H9 (cell line): ENCODE results near the gene SIN3A. TPM values are rescaled to one million over a fixed set of nuclear protein-coding genes. Genes with fewer than 3 reads are reported as not detected.

Source experiments
- DNase-seq: peaks from one replicate; pipeline ENCODE4 v3.0.0-alpha.2; 2017
- H2AFZ ChIP-seq: one replicate; pipeline ENCODE4 v1.6.1; 2013; ENCODE audit warnings: mild to moderate bottlenecking, low read length, control low read depth, moderate library complexity
- H2AK5ac ChIP-seq: 2 replicates; pipeline ENCODE4 v1.6.1; 2013; ENCODE audit warnings: low read length, control low read depth, mixed read lengths; ENCODE audit not compliant: insufficient read length
- H2BK120ac ChIP-seq: one replicate; pipeline ENCODE4 v1.6.1; 2013; ENCODE audit warnings: low read depth, mild to moderate bottlenecking, low read length, control low read depth, inconsistent platforms; ENCODE audit not compliant: poor library complexity, severe bottlenecking
- H2BK12ac ChIP-seq: 2 replicates; pipeline ENCODE4 v1.6.1; 2013; ENCODE audit warnings: low read length, control low read depth, mixed read lengths, low read depth; ENCODE audit not compliant: insufficient read length
- H2BK15ac ChIP-seq: 2 replicates; pipeline ENCODE4 v1.6.1; 2013; ENCODE audit warnings: low read depth, low read length, control low read depth
- H2BK20ac ChIP-seq: one replicate; pipeline ENCODE4 v1.6.1; 2013; ENCODE audit warnings: low read depth, mild to moderate bottlenecking, low read length, control low read depth, inconsistent platforms; ENCODE audit not compliant: poor library complexity, severe bottlenecking
- H2BK5ac ChIP-seq: 2 replicates; pipeline ENCODE4 v1.6.1; 2013; ENCODE audit warnings: low read length, control low read depth, mixed read lengths; ENCODE audit not compliant: insufficient read length
- H3K14ac ChIP-seq: 2 replicates; pipeline ENCODE4 v1.6.1; 2013; ENCODE audit warnings: low read length, control low read depth; ENCODE audit not compliant: insufficient read depth
- H3K18ac ChIP-seq: 2 replicates; pipeline ENCODE4 v1.6.1; 2013; ENCODE audit warnings: low read depth, mild to moderate bottlenecking, mixed read lengths, low read length, control low read depth; ENCODE audit not compliant: insufficient read length
- H3K23ac ChIP-seq: 2 replicates; pipeline ENCODE4 v1.6.1; 2013; ENCODE audit warnings: low read length, control low read depth, mixed read lengths, low read depth; ENCODE audit not compliant: insufficient read length
- H3K23me2 ChIP-seq: 2 replicates; pipeline ENCODE4 v1.6.1; 2013; ENCODE audit warnings: low read depth, mild to moderate bottlenecking, mixed read lengths, low read length, control low read depth; ENCODE audit not compliant: insufficient read length, poor library complexity, severe bottlenecking
- H3K27ac ChIP-seq: 2 replicates; pipeline ENCODE4 v1.5.1; 2013; ENCODE audit warnings: low read length, control low read depth, mixed read lengths, low read depth; ENCODE audit not compliant: insufficient read length
- H3K27me3 ChIP-seq: 2 replicates; pipeline ENCODE4 v1.6.1; 2013; ENCODE audit warnings: low read length, control low read depth, inconsistent platforms; ENCODE audit not compliant: insufficient read depth
- H3K4ac ChIP-seq: 2 replicates; pipeline ENCODE4 v1.6.1; 2013; ENCODE audit warnings: low read depth, mild to moderate bottlenecking, control low read depth, inconsistent platforms, low read length, moderate library complexity
- H3K4me1 ChIP-seq: 2 replicates; pipeline ENCODE4 v1.6.1; 2013; ENCODE audit warnings: low read length, control low read depth, inconsistent platforms; ENCODE audit not compliant: insufficient read depth
- H3K4me2 ChIP-seq: 2 replicates; pipeline ENCODE4 v1.6.1; 2013; ENCODE audit warnings: low read length, control low read depth, mixed read lengths; ENCODE audit not compliant: insufficient read length, insufficient read depth
- H3K56ac ChIP-seq: 2 replicates; pipeline ENCODE4 v1.6.1; 2013; ENCODE audit warnings: low read depth, mild to moderate bottlenecking, mixed read lengths, low read length, control low read depth; ENCODE audit not compliant: insufficient read length
- H3K79me1 ChIP-seq: 2 replicates; pipeline ENCODE4 v1.6.1; 2013; ENCODE audit warnings: low read depth, mild to moderate bottlenecking, moderate library complexity, low read length, control low read depth, inconsistent platforms; ENCODE audit not compliant: insufficient read depth, poor library complexity, severe bottlenecking
- H3K79me2 ChIP-seq: 2 replicates; pipeline ENCODE4 v1.6.1; 2013; ENCODE audit warnings: low read length, control low read depth, inconsistent platforms; ENCODE audit not compliant: insufficient read depth
- H3K9ac ChIP-seq: 2 replicates; pipeline ENCODE4 v1.6.1; 2013; ENCODE audit warnings: low read length, control low read depth, mixed read lengths; ENCODE audit not compliant: insufficient read length; ENCODE audit errors: extremely low read depth
- H3K9me3 ChIP-seq: one replicate; pipeline ENCODE4 v1.6.1; 2013; ENCODE audit warnings: low read depth, low read length, inconsistent platforms; ENCODE audit not compliant: control insufficient read depth
- H3T11ph ChIP-seq: one replicate; pipeline ENCODE4 v1.6.1; 2013; ENCODE audit warnings: mild to moderate bottlenecking, low read length, control low read depth, inconsistent platforms
- H4K20me1 ChIP-seq: one replicate; pipeline ENCODE4 v1.6.1; 2013; ENCODE audit not compliant: control insufficient read depth, insufficient read length, insufficient read depth
- H4K5ac ChIP-seq: 2 replicates; pipeline ENCODE4 v1.6.1; 2013; ENCODE audit warnings: low read depth, mild to moderate bottlenecking, mixed read lengths, low read length, control low read depth; ENCODE audit not compliant: insufficient read length
- H4K8ac ChIP-seq: replicated peaks from 2 replicates; pipeline ENCODE4 v1.6.1; 2013; ENCODE audit warnings: low read length, control low read depth, mixed read lengths, low read depth; ENCODE audit not compliant: insufficient read length
- H4K91ac ChIP-seq: 2 replicates; pipeline ENCODE4 v1.6.1; 2013; ENCODE audit warnings: low read depth, mild to moderate bottlenecking, moderate library complexity, mixed read lengths, low read length, control low read depth; ENCODE audit not compliant: insufficient read length
- H3K27ac Mint-ChIP-seq, 3 experiments: 2 replicates in 2 of 3; 3 replicates in 1 of 3; pipeline ENCODE4 v1.8.0; 2020 to 2021; ENCODE audit warnings: mixed read lengths in 3 of 3, mild to moderate bottlenecking in 1 of 3, moderate library complexity in 1 of 3
- H3K27me3 Mint-ChIP-seq: 2 replicates; pipeline ENCODE4 v1.8.0; 2021; ENCODE audit warnings: low read depth, mild to moderate bottlenecking, moderate library complexity, mixed read lengths
- H3K36me3 Mint-ChIP-seq, 3 experiments: 2 replicates in 2 of 3; 3 replicates in 1 of 3; pipeline ENCODE4 v1.8.0; 2020 to 2021; ENCODE audit warnings: low read depth in 3 of 3, mixed read lengths in 3 of 3; ENCODE audit not compliant: insufficient read depth in 1 of 3
- H3K4me1 Mint-ChIP-seq, 2 experiments: 2 replicates each; pipeline ENCODE4 v1.8.0; 2020; ENCODE audit warnings: mixed read lengths in 2 of 2
- H3K4me3 Mint-ChIP-seq, 2 experiments: 2 replicates in 1 of 2; 3 replicates in 1 of 2; pipeline ENCODE4 v1.8.0; 2020 to 2021; ENCODE audit warnings: mild to moderate bottlenecking in 2 of 2, mixed read lengths in 2 of 2, moderate library complexity in 1 of 2
- H3K9me3 Mint-ChIP-seq, 2 experiments: 2 replicates in 1 of 2; 3 replicates in 1 of 2; pipeline ENCODE4 v1.8.0; 2020; ENCODE audit warnings: mild to moderate bottlenecking in 2 of 2, mixed read lengths in 2 of 2, moderate library complexity in 1 of 2
- WGBS: extraction: QIAGEN DNeasy Blood & Tissue Kit; methylation state at CpG from one replicate; pipeline ENCODE4 v1.1.7; 2013; ENCODE audit warnings: missing lambda C conversion rate, low lambda C conversion rate, mixed read lengths; ENCODE audit not compliant: insufficient read length; ENCODE audit errors: extremely low coverage; 5-methylcytosine and 5-hydroxymethylcytosine counted together
- total RNA-seq: library from RNA; stranded (reverse); gene quantifications from 2 replicates; pipeline ENCODE4 v1.2.1, GENCODE V29; 2021
- TF ChIP-seq, protein P1 (sequence below): fragments of 200-600 bp; sonication (generic); conservative IDR thresholded peaks from 3 replicates; pipeline ENCODE4 v1.8.0; 2021; ENCODE audit warnings: antibody characterized with exemption, mild to moderate bottlenecking

Gene SIN3A
- total RNA-seq, 1 experiment from 2014 or later, result 102 TPM

DNA sequence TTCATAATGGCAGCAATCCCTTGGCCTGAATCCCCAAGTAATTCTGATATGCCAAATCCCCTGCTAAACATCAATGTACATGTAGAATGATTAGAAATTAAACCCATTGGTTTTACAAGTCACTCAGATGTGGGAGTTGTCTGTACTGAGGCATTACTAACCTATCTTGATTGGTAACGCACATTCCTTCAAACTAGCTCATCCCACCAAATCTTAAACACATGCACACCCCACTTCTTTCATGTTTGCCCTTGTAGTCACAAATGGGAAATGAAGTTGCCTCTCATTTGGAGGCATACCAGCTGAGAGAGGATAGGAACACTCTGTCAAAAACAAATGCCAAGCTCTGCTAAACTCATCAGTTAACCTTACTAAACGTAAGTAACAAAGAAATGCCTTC is 54.0 kb downstream of the SIN3A start:
- no peaks in the 10 kb centered on the region for H3K79me2 ChIP-seq
- H2BK120ac ChIP-seq, result no peak overlapping the region
- Mint-ChIP-seq H3K36me3 (peaks cover 35 to 90% (median 79%) of the 10 kb centered on the region in 3 experiments; a peak in 6 of 7 replicates), H3K27ac (no peak overlapping the region), H3K4me3 (no peak overlapping the region), H3K27me3 (no peaks in the 10 kb centered on the region), H3K9me3 (no peaks in the 10 kb centered on the region), H3K4me1 (no peaks in the 10 kb centered on the region)
- H3K14ac ChIP-seq, result no peak overlapping the region
- H4K20me1 ChIP-seq, result no peaks in the 10 kb centered on the region
- H4K5ac ChIP-seq, result no peak overlapping the region
- H3K9ac ChIP-seq, result no peak overlapping the region
- DNase-seq, result no peak
- no peak overlapping the region for H2AFZ ChIP-seq
- H4K91ac ChIP-seq, result no peak overlapping the region
- H3T11ph ChIP-seq, result no peak overlapping the region
- H2BK12ac ChIP-seq, result no peak overlapping the region
- no peak overlapping the region for H2BK20ac ChIP-seq
- no peak overlapping the region for H2AK5ac ChIP-seq
- no peaks in the 10 kb centered on the region for H3K4me1 ChIP-seq
- no peak overlapping the region for H3K18ac ChIP-seq
- no peaks in the 10 kb centered on the region for H3K9me3 ChIP-seq
- TF ChIP-seq, protein P1, sequence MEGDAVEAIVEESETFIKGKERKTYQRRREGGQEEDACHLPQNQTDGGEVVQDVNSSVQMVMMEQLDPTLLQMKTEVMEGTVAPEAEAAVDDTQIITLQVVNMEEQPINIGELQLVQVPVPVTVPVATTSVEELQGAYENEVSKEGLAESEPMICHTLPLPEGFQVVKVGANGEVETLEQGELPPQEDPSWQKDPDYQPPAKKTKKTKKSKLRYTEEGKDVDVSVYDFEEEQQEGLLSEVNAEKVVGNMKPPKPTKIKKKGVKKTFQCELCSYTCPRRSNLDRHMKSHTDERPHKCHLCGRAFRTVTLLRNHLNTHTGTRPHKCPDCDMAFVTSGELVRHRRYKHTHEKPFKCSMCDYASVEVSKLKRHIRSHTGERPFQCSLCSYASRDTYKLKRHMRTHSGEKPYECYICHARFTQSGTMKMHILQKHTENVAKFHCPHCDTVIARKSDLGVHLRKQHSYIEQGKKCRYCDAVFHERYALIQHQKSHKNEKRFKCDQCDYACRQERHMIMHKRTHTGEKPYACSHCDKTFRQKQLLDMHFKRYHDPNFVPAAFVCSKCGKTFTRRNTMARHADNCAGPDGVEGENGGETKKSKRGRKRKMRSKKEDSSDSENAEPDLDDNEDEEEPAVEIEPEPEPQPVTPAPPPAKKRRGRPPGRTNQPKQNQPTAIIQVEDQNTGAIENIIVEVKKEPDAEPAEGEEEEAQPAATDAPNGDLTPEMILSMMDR, result no peak
- no peak overlapping the region for H3K27ac ChIP-seq
- no peak overlapping the region for H2BK15ac ChIP-seq
- no peak overlapping the region for H3K56ac ChIP-seq
- H3K4me2 ChIP-seq, result no peak overlapping the region
- no peak overlapping the region for H3K4ac ChIP-seq
- H3K79me1 ChIP-seq, result no peaks in the 10 kb centered on the region
- no peak overlapping the region for H3K23ac ChIP-seq
- no peak overlapping the region for H4K8ac ChIP-seq
- no CpG with 5 or more reads among the region's 2 CpGs for WGBS
- H3K23me2 ChIP-seq, result no peaks in the 10 kb centered on the region
- H2BK5ac ChIP-seq, result no peak overlapping the region
- no peaks in the 10 kb centered on the region for H3K27me3 ChIP-seq
